GM18508 (cell line): ENCODE results near the gene DNAJC4.
"Not testable (repeated sequence)": the region's sequence is repeated elsewhere in the genome, so short reads cannot be mapped to it uniquely, and the experiment has no call there.

Experiments used
- ATAC-seq: cut with Tn5 transposase; IDR thresholded peaks from one replicate; pipeline ENCODE4 v1.9.1; 2021; ENCODE audit warnings: moderate number of reproducible peaks; ENCODE audit not compliant: insufficient read depth, unreplicated experiment

DNAJC4 gene

DNA sequence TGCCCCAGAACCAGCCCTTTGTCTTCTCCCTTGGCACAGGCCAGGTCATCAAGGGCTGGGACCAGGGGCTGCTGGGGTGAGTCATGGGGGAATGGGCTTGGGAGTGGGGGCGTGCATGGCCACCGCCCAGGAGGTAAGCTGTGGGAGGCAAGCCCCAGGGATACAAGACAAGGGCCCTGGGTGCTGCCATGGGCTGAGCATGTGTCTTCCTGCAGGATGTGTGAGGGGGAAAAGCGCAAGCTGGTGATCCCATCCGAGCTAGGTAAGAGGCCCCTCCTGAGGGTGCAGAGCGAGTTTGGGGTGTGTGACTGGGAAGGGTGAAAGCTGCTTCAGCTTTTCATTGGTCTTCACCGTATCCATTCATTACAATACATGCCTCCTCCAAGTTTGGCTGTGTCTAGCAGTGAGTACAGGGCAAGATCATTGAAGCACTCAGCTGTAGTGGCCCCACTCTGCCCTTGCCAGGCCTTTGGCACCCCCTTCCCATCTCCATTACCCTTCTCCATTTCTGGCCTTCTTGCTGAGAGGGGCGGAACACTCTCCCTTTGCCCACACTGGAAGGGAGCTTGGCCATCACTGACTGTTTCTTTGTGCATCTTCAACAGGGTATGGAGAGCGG, 13.0 kb downstream of the DNAJC4 start:
- no peak for ATAC-seq

DNA sequence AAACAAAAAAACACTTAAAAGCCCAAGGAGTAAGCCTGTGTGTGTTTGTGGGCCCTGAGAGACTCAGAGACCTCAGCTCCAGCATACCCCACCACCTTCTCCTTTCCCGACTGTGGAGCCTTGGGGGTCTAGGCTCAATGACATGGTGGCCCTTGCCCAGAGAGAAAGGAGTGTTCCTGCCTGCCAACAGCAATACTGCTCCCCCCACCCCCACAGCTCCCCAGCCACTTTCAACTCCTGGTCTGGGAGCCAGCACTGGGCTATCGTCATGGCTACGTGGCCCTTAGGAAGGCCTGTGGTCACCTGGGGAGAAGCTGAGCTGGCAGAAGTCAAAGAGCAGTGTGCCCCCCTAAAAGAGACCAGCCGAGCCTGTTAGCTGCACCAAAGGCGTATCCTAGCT, 13.8 kb downstream of the DNAJC4 start:
- ATAC-seq: no peak

DNA sequence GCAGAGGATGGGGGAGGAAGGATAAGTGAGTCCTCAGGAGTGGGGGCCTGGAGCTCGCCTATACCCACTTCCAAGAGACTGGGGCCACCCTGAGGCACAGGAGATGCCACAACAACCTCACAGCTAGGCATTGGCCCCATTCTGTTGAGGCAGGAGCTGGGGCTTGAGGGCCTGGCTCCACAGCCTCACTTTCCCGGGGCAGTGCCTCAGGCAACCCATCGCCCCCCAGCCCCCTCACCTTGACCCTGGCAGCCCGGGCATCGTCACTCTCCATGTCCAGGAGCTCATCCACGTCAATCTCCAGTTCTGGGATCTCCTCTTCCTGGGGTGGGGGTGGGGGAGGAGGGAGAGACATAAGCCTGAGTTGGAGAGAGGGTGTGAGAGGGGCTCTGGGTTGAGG, 14.6 kb downstream of the DNAJC4 start:
- ATAC-seq: no peak

DNA sequence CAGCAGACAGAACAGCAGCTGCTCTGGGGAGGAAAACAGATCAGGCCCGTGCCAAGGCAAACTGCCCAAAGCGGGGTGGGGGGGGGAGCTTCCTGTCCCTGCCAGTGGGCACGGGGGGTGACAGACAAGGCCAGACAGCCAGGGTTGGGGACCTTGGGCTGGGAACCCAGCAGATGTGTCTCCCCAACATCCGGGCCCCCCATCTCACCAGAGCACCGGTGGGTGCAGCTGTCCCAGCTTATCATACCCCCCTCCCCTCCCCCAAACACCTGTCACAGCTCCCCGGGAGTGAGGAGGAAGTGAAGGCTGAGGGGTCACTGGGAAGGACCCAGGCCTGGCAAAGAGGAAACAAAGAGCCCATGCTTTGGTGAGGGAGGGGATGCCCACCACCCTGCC, 15.1 kb downstream of the DNAJC4 start:
- ATAC-seq: no peak

DNA sequence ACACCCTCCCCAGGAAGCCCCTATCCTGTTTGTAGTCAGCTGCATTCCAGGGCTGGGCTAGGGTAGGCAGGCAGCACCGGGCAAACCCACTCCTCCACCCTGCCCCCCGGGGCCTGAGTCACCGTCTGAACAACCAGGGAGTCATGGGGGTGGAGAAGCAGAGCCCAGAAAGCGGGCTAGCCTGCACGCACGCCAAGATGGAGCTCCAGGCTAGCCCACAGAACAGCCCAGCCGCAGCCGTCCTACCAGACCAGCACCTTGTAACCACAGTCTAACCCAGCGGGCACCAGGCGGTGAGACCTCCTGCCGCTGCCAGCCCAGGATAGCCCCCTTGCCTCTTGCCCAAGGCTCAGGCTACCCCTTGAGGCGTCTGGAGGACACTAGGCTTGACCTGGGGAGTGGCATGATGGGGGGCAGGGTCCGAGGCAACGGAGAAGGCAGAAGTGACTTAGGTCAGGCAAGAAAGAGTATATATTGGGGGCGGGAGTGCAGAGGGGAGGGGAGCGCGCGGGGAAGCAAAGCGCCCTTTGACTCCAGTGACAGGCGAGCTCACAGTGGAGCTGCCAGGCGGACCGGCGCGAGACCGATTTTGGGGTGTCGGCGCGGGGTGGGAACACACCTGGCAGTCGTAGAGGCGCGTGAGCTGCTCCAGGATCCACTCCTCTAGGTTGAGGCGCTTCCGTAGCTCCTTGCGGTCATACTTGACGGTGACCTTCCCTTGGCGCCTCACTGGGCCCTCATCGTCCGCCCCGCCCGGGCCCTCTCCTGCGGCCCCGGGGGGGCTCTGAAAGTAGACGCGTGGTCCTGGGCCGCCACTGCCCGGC, 15.7 kb downstream of the DNAJC4 start:
- no peak for ATAC-seq

DNA sequence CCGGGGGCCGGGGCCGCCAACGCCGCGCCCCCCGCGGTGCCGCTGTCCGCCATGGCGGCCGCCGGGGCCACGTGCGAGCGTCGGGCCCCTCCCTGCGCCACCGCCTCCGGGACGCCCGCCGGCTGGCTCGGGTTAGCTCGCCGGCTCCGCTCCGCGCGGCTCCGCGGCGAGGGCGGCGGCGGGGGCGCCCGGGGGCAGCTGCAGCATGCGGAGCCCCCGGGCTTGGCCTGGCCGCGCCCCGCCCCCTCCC, 16.2 kb downstream of the DNAJC4 start:
- not testable (repeated sequence) for ATAC-seq

DNA sequence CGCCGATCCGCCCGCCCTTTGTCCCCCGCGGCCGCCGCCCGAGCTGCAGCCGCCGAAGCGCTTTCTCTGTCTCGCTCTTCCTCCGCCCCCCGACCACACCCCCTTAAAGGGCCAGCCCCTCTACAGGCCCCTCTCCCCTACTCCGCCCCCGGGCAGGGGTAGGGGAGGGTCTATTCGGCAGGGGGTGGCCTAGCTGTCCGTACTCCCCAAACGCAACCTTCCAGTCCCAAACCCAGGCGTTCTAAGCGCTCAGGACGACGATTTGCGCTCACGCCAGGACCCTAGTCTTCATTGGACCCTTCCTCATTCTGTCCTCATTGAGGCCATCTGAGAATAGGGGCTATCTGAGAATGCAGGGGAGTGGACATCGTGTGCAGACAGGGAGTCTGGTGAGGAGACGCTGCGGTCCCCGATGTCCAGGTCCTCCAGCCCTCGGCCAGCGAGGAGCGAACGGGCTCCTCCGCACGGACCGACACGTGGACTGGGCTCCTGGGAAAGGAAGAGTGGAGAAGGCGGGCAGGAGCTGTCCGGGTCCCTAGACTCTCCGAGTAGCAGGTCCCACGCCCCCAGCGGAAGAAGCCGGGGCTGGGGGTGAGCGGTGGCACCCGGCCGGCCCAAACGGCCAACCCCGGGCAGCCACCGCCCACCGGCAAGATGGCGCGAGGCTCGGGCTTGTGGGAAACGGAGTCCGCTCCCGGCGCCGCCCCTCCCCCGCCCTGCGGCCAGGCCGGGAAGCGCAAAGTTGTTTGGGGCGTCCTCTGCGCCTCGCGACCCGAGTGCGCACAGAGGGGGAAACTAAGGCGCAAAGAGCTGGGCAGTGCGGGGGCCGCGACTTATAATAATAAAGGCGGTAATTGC, 16.8 kb downstream of the DNAJC4 start, which contains the start of gene PPP1R14B:
TSS of gene PPP1R14B (minus strand) at position 73 of the 858 bp plus-strand sequence. CDS start 270 bp downstream, outside the sequence.
- no peak for ATAC-seq

DNA sequence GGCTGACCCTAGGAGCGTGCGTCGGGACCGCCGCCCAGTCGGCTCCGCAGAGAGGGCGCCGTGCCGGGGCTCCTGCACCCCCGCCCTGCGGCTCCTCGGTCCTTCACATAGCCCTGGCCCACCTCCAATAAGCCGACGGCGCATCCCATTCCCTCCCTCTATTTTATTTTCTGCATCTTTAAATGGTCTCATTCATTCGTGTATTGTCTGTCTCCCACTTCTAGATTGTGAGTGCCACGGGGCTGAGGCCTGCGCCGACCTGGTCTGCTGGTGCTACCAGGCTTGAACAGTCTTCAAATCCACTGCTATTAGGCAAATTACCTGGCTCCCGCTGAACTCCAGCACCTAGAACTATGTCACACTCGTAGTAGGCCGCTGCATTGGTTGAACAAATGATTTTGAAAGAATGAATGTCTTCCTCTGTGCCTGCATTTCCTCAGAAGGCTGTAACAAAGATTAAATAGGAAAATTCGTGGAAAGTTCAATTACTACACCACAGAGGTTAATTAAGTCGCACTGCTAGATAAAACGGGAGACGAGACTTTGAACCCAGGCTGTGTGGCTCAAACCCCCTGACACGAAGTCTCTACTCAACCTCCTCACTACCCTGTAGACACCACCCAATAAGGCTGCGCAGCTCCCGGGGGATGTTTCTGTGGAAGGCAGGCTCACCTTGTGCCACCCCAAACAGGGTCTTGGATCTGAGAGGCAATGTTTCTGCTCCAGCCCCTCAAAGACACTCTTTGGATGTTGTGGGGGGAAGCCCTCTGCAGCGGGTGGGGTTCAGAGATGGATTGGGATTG, 17.6 kb downstream of the DNAJC4 start:
- no peak for ATAC-seq

DNA sequence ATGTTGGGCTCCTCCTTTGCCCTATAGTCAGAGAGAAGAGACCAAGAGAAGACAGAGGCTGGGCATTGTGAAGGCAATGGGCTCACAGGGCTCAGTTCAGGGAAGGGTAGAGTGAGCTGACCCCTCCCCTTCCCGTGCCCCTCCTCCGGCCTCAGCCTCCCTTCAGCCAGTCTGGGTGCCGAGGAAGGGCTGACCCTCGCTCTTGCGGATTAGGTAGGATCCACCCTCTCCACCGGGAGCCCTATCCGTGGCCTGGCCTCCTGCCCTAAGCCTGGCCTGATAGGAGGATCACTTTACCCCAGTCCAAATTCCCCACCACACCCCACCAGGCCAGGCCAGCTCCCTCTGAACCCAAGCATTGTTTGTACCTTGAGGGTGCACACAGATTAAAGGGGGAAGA, 18.2 kb downstream of the DNAJC4 start:
- ATAC-seq: no peak

DNA sequence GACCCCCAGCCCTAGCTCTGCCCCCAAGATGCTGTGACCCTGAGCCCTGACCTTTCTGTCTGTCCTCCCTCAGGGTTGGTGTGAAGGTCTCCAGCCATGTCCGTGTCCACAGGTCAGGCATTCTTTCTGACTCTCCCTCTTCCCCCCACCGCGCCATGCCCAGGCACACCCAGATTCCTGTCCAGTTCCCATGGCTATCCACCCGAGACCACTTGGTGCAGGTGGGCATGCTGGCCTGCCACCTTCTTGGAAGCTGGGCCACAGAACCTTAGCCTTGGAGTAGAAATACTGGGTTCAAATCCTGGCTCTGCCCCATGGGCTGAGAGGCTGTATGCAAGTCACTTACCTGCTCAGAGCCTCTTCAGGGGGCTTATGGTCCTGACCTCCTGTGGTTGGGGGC, 18.7 kb downstream of the DNAJC4 start:
- ATAC-seq: no peak

DNA sequence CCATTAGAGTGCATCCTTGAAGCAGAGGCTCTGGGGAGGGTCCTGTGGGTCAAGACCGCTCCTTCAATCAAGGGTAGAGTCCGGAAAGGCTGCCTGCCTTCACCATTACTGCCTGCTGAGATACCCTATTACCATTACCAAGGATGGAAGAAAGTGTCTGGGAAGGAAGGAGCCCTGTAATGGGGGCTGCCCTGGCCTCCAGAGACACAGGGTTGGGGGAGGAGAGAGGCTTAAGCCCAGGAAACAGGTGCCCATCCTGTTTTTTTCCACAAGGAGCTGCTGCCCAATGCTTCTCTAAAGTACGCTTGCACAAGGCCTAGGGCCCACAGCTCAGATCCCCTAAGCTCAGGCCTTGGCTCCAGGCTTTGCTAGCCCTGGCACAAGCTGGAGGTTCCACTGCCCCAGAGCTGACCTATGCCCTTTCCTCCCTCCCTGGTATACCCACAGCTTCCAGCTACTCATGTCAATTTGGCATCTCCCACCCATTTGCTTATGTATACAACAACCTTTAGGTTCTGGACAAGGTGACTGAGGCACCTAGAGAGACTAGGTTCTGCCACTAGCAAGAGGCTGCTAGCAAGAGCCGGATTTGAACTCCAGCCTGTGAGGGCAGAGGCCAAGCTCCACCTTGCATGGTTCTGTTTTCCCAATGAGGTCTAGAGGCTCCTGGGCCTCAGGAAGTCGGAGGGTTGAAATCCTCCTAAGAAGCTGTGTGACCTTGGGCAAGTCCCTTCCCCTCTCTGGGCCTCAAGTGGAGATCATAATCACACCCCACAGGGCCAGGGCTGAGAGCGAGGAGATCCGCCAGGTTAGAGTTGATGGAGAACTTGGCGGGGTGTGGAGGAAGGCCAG, 19.4 kb downstream of the DNAJC4 start:
- ATAC-seq: no peak

DNA sequence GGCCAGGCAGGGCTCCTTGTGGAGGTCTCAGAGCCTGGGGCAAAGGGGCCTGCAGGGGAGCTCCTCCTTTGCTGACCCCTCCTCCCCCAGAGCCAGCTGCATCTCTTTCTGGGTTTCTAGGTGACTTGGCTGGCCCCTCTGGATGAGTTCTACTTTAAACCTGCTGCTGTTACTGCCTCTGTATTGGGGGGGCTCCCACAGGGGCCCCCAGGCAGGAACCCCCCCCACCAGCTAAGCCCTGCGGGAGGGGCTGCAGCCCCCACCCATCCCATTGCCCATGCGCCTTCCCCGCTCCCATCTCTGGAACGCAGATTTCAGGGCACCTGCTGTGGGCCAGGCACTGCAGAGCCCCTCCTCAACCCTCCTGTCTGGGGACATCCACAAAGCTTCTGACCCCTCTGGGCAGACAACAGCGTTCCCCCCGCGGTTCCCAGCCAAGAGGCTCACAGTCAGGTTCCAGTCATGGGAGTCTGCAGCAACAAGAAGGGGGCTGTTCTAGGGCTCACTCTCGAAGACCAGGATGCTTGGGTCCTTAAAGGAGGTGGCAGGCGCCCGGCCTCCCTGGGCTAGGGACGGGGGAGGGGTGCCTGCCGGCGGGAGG, 20.2 kb downstream of the DNAJC4 start:
- no peak for ATAC-seq

DNA sequence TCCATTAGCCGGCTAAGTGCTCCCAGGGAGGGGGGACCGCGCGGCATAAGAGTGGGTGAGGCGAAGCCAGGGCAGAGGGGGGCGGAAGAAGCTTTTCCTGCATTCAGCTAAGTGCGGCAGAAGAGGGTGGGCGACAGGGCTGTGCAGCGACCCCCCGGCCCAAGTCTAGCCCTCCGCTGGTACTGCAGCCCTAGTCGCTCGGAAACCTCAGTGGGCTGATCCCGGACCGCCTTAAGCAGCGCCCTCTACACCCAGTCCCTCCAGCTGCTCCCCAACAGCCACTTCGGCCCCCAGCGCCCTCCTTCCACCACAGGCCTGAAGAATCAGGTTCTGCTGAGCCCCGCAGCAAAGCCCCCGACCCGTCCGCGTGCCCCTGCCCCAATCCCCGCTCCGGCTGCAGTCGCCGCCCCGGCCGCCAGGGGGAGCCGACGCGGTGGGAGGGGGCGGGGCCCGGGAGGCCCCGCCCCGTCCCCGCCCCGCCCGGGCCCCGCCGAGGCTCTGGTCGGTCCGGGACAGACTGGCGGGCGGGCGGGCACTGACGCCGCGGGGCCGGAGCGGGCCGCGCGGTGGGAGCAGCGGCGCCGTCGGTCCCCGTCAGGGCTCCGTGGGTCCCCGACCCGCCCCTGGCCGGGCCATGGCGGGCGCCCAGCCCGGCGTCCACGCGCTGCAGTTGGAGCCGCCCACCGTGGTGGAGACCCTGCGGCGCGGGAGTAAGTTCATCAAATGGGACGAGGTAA, 20.8 kb downstream of the DNAJC4 start, which contains the start of gene PLCB3:
TSS of gene PLCB3 (plus strand) at position 515 of the 737 bp plus-strand sequence. CDS start at position 635, 120 bp downstream.
- no peak for ATAC-seq

DNA sequence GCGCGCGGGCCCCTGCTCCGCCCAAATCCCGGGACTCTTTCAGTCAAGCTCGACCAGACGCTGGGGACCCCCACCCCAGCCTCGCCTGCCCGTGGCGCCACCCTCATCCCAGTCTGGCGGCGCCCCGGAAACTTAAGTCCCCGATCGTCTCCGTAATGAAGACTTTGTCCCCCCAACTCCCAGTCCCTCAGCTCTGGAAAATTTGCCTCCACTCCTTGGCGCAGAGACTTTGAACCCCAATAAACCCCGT, 21.3 kb downstream of the DNAJC4 start:
- ATAC-seq: no peak

DNA sequence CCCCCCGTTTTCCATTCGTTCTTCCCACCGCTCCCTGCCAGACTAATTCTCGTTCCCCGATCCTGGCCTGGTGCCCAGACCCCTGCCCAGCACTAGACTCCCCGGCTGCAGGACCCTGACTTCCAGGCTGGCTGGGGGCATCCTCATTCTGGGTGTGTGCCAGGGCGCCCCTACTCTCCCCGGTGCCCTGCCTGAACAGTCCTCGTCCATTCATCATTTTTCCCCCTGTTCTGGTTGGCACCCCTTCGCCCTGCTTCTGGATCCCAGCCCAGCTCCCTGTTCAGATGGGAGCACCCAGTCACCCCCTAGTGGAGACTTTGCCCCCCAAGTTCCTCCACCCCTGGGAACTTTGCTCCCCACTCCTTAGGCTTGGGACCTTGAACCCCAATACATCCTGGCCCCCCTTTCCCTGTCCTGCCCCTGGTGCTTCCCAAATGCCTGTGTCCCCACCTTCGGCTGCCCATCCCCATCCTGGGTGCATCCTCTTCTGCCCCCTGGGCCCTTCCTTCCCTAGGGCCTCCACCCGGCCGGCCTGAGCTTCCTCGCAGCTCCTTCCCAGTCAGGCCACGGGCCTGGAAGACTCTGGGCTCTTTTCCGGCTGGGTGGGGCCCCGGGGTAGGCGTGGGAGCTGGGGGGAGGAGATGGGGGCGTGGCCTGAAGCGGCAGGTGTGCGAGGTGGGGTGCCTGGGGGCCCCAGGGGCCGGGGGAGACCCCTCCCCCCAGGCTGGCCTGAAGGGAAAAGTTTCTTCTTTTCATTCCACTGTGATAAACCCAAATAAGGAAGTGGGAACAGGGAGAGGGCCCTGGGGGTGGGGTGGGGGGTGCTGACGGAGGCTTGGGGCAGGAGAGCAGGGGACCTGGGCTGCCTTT, 21.9 kb downstream of the DNAJC4 start:
- ATAC-seq: no peak

DNA sequence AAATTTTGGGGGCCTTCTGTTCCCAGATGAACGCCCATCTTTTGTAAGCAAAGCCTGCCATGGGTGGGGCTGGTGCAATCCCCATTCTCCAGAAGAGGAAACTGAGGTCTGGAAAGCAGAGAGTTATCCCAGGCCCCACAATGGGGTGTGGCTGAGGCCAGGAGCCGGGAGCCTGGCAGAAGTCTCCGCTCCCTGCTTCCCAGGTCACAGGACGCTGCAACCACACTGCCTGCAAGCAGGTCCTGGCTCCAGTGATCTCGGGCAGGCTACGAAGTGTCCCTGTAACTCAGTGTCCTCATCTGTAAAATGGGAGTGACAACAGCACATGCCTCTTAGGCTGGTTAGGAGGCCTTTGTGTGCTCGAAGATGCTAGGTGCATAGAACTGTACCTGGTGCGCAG, 22.7 kb downstream of the DNAJC4 start:
- no peak for ATAC-seq

DNA sequence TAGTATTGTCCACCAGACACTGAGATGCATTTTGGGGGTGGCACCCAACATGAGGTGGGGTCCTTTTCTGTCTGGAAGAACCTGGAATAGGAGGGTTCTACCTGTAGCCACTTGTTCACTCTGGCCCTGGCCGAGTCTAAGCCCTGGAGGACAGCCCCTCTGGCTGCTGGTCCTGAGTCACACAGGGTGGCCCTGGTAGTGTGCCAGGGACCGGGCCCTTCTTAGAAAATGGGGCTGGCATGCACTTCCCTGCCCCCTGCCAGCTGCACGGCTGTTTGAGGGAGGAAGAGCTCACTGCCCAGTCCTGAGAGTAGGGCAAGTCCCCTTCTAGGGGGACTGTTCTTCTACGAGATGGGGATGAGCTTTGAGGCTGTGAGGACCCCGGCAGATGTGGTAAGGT, 23.1 kb downstream of the DNAJC4 start:
- ATAC-seq: no peak

DNA sequence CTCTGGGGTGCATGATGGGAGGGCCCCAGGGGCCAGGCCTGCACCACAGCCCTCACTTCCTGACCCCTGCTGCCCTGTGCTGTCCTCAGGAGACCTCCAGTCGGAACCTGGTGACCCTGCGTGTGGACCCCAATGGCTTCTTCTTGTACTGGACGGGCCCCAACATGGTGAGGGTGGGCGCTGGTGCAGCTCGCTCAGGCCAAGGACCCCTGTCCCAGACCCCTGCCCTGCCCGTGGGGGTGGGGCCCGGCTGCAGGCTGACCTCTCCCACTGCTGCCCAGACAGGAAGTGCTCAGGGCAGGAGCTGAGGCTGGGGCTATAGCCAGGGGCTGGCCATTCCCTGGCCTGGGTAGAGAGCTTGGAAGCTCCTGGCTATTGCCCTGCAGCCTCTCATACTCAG, 24.0 kb downstream of the DNAJC4 start:
- ATAC-seq: no peak
